Stimulated activated naive CD4-positive, alpha-beta T cell (primary cell): ENCODE data around the gene CPNE2.
"Not testable (repeated sequence)": the region's sequence is repeated elsewhere in the genome, so short reads cannot be mapped to it uniquely, and the experiment has no call there.

Source experiments
- DNase-seq, 6 experiments: peaks; one replicate each; lab custom pipeline; 2025; lab: John Stamatoyannopoulos, UW

CPNE2 gene

GRCh38 chr16:57098188-57098841 is 5.9 kb downstream of the CPNE2 start:
- no peak for DNase-seq

- DNase-seq, result not testable (repeated sequence)
These were observed 7.6 kb downstream of the CPNE2 start for GRCh38 chr16:57099965-57100364.

GRCh38 chr16:57100445-57100844 is 8.1 kb downstream of the CPNE2 start:
- DNase-seq, result no peak

- no peak for DNase-seq
These were observed 10.8 kb downstream of the CPNE2 start for GRCh38 chr16:57102888-57103851.

GRCh38 chr16:57104706-57105105 is 12.3 kb downstream of the CPNE2 start:
- DNase-seq, result no peak

GRCh38 chr16:57105184-57105583 is 12.8 kb downstream of the CPNE2 start:
- no peak for DNase-seq

GRCh38 chr16:57106767-57107166 is 14.4 kb downstream of the CPNE2 start:
- DNase-seq, result no peak

GRCh38 chr16:57107321-57107922 is 15.0 kb downstream of the CPNE2 start:
- DNase-seq, result no peak

- no peak for DNase-seq
These were observed 16.0 kb downstream of the CPNE2 start for GRCh38 chr16:57108432-57108831.

- not testable (repeated sequence) for DNase-seq
These were observed 17.1 kb downstream of the CPNE2 start for GRCh38 chr16:57109259-57110105.

- DNase-seq, result no peak
These were observed 18.6 kb downstream of the CPNE2 start for GRCh38 chr16:57110937-57111336.

- DNase-seq, result no peak
These were observed 19.0 kb downstream of the CPNE2 start for GRCh38 chr16:57111420-57111819.

GRCh38 chr16:57112403-57113041 is 20.1 kb downstream of the CPNE2 start:
- no peak for DNase-seq

GRCh38 chr16:57113042-57113453 is 20.7 kb downstream of the CPNE2 start:
- DNase-seq, result no peak

- no peak for DNase-seq
These were observed 21.3 kb downstream of the CPNE2 start for GRCh38 chr16:57113664-57114063.

GRCh38 chr16:57115168-57115513 is 22.8 kb downstream of the CPNE2 start:
- no peak for DNase-seq

GRCh38 chr16:57115514-57116182 is 23.3 kb downstream of the CPNE2 start:
- no peak for DNase-seq

- no peak for DNase-seq
These were observed 26.2 kb downstream of the CPNE2 start for GRCh38 chr16:57118461-57119084.

GRCh38 chr16:57123216-57123973 is 31.0 kb downstream of the CPNE2 start:
- no peak for DNase-seq
